Measurements from ENCODE around the gene PBX2.

- TF ChIP-seq NFE2L2 (IDR thresholded peaks at IDR 0.05; ENCODE audit: low read depth, low read length) (no peak), MAZ (IDR thresholded peaks at IDR 0.05; ENCODE audit: borderline replicate concordance, low read depth, low read length) (no peak), CTCF (conservative IDR thresholded peaks at IDR 0.05; ENCODE audit: low read depth, low read length) (no peak), POLR2A (IDR thresholded peaks at IDR 0.05; ENCODE audit: low read depth, low read length) (no peak), SMC3 (IDR thresholded peaks at IDR 0.05; ENCODE audit: low read depth, low read length) (no peak), FOS (IDR thresholded peaks at IDR 0.05; ENCODE audit: low read depth, low read length) (no peak), CEBPB (IDR thresholded peaks at IDR 0.05; ENCODE audit: low read depth, low read length) (no peak), MXI1 (IDR thresholded peaks at IDR 0.05; ENCODE audit: borderline replicate concordance, low read depth, low read length) (no peak), BHLHE40 (IDR thresholded peaks at IDR 0.05; ENCODE audit: low read depth, low read length) (no peak), MAFK (IDR thresholded peaks at IDR 0.05; ENCODE audit: low read depth, low read length) (no peak), CHD1 (IDR thresholded peaks at IDR 0.05; ENCODE audit: low read depth, low read length) (no peak)
- TF ChIP-seq, protein P1, sequence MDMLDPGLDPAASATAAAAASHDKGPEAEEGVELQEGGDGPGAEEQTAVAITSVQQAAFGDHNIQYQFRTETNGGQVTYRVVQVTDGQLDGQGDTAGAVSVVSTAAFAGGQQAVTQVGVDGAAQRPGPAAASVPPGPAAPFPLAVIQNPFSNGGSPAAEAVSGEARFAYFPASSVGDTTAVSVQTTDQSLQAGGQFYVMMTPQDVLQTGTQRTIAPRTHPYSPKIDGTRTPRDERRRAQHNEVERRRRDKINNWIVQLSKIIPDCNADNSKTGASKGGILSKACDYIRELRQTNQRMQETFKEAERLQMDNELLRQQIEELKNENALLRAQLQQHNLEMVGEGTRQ (IDR thresholded peaks at IDR 0.05; ENCODE audit: low read depth, low read length), result no peak
These were observed 8.9 kb upstream of the PBX2 start for GRCh38 chr6:32198866-32199265.
